AG10803 (cell line): ENCODE measurements around the gene SLC26A3.
A peak's percentile ranks its signal among the peaks of the same experiment; 100 is the strongest.

Experiments used
- DNase-seq: peaks from one replicate; pipeline ENCODE4 v3.0.0; 2010; ENCODE audit warnings: low read depth
- H3K4me3 ChIP-seq: 2 replicates; pipeline ENCODE4 v1.5.1; 2011; ENCODE audit warnings: mild to moderate bottlenecking, low read length, control low read depth
- CTCF ChIP-seq: conservative IDR thresholded peaks from 2 replicates; pipeline ENCODE4 v1.5.1; 2011; ENCODE audit warnings: mild to moderate bottlenecking, low read length, control low read depth, inconsistent platforms

SLC26A3 gene

GRCh38 chr7:107728276-107728675 lies 74.7 kb downstream of the SLC26A3 start:
- TF ChIP-seq CTCF: no peak
- no peak overlapping the region for H3K4me3 ChIP-seq
- peak; percentile 8 for DNase-seq

- peak; percentile 10 for DNase-seq
- no peak overlapping the region for H3K4me3 ChIP-seq
- TF ChIP-seq CTCF: no peak
Observed at GRCh38 chr7:107726356-107727130, 76.5 kb downstream of the SLC26A3 start.

- peak; percentile 70 for TF ChIP-seq CTCF
- H3K4me3 ChIP-seq: no peak overlapping the region
- DNase-seq: peak; percentile 65
Observed at GRCh38 chr7:107725138-107725740, 77.8 kb downstream of the SLC26A3 start.

- no peak for DNase-seq
- no peak for TF ChIP-seq CTCF
- no peak overlapping the region for H3K4me3 ChIP-seq
Observed at GRCh38 chr7:107723255-107723654, 79.8 kb downstream of the SLC26A3 start.

GRCh38 chr7:107721286-107721685 lies 81.7 kb downstream of the SLC26A3 start:
- TF ChIP-seq CTCF: no peak
- no peak overlapping the region for H3K4me3 ChIP-seq
- DNase-seq: no peak

- no peak for TF ChIP-seq CTCF
- no peak overlapping the region for H3K4me3 ChIP-seq
- DNase-seq: no peak
Observed at GRCh38 chr7:107718456-107719193, 84.4 kb downstream of the SLC26A3 start.

GRCh38 chr7:107715531-107715930 lies 87.5 kb downstream of the SLC26A3 start:
- no peak for DNase-seq
- TF ChIP-seq CTCF: no peak
- H3K4me3 ChIP-seq: no peak overlapping the region
